SK-N-SH (cell line): ENCODE measurements around the gene MAP3K7.

Source experiments
- EP300 ChIP-seq, 2 experiments: IDR thresholded peaks; 2 replicates each; pipeline versions ENCODE4 v1.4.0 to v1.6.1; 2012; ENCODE audit warnings: borderline replicate concordance in 1 of 2, low read depth in 1 of 2, low read length in 1 of 2
- GABPA ChIP-seq: IDR thresholded peaks from 2 replicates; pipeline ENCODE4 v1.4.0; 2012; ENCODE audit warnings: low read depth, mild to moderate bottlenecking
- MXI1 ChIP-seq: IDR thresholded peaks from 2 replicates; pipeline ENCODE4 v1.6.1; 2012; ENCODE audit warnings: mild to moderate bottlenecking, low read depth, low read length, improper control_type of control experiment
- POLR2AphosphoS5 ChIP-seq: IDR thresholded peaks from 2 replicates; pipeline ENCODE4 v1.6.1; 2012; ENCODE audit warnings: low read depth, low read length
- RFX5 ChIP-seq: IDR thresholded peaks from 2 replicates; pipeline ENCODE4 v1.6.1; 2012; ENCODE audit warnings: mild to moderate bottlenecking, improper control_type of control experiment, low read length
- SIN3A ChIP-seq: IDR thresholded peaks from 2 replicates; pipeline ENCODE4 v1.6.1; 2012; ENCODE audit warnings: low read depth, mild to moderate bottlenecking, low read length, moderate library complexity, borderline replicate concordance
- TAF1 ChIP-seq: IDR thresholded peaks from 2 replicates; pipeline ENCODE4 v1.6.1; 2012; ENCODE audit warnings: low read depth, mild to moderate bottlenecking, low read length, moderate library complexity, borderline replicate concordance
- TCF12 ChIP-seq: IDR thresholded peaks from 2 replicates; pipeline ENCODE4 v1.4.0; 2012
- TF ChIP-seq, protein P1 (sequence below): IDR thresholded peaks from 2 replicates; pipeline ENCODE4 v1.6.1; 2012; ENCODE audit warnings: mild to moderate bottlenecking, low read depth, low read length, moderate library complexity
- TF ChIP-seq, protein P2 (sequence below): fragments of 200-600 bp; sonication (generic); IDR thresholded peaks from 2 replicates; pipeline ENCODE4 v1.6.1; 2017; ENCODE audit warnings: antibody characterized with exemption, mild to moderate bottlenecking, moderate library complexity
- TF ChIP-seq, protein P3 (sequence below): IDR thresholded peaks from 2 replicates; pipeline ENCODE4 v1.4.0; 2012; ENCODE audit warnings: low read depth
- TF ChIP-seq, protein P4 (sequence below): IDR thresholded peaks from 2 replicates; pipeline ENCODE4; 2012

DNA sequence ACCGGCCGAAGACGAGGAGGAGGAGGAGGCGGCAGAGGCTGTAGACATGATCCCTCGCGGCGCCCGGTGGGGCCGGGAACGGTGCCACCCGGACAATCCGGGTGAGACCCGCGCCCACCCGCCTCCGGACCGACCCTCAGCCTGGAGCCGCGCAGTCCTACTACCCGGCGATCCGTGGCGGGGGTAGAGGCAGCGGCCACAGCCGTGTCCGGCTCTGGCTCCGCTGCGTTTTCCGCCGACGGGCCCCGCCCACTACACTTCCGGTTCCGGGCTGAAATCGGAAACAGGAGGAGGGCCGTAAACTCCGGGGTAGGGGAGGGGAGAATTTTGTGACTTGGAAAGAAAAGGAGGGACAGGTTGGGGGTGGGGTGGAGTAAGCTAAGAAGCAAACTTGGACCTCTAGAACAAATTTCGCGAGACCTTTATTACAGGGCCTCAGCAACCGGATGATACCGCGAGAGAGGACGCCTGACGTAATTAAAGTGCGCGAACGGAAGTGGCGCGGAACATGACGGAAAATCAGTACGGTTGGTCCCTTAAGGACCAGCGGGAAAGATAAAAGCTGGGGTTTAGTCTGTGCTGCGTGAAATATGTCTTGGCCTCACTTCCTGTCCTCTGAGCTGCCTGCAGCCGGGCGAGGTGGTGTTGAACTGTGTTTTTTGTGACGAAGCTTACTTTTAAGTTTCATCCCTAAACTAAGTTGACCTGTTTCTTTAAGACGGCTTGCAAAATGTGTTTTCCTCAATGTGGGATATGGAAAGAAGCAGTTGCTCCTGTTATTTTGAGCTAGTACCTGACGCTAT is at the start of gene MAP3K7:
- TF ChIP-seq, protein P1, sequence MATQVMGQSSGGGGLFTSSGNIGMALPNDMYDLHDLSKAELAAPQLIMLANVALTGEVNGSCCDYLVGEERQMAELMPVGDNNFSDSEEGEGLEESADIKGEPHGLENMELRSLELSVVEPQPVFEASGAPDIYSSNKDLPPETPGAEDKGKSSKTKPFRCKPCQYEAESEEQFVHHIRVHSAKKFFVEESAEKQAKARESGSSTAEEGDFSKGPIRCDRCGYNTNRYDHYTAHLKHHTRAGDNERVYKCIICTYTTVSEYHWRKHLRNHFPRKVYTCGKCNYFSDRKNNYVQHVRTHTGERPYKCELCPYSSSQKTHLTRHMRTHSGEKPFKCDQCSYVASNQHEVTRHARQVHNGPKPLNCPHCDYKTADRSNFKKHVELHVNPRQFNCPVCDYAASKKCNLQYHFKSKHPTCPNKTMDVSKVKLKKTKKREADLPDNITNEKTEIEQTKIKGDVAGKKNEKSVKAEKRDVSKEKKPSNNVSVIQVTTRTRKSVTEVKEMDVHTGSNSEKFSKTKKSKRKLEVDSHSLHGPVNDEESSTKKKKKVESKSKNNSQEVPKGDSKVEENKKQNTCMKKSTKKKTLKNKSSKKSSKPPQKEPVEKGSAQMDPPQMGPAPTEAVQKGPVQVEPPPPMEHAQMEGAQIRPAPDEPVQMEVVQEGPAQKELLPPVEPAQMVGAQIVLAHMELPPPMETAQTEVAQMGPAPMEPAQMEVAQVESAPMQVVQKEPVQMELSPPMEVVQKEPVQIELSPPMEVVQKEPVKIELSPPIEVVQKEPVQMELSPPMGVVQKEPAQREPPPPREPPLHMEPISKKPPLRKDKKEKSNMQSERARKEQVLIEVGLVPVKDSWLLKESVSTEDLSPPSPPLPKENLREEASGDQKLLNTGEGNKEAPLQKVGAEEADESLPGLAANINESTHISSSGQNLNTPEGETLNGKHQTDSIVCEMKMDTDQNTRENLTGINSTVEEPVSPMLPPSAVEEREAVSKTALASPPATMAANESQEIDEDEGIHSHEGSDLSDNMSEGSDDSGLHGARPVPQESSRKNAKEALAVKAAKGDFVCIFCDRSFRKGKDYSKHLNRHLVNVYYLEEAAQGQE = no peak
- TF ChIP-seq TCF12 (peak; percentile 14; the same call in 1 of the 2 replicates), EP300 (IDR thresholded peaks at IDR 0.05; ENCODE audit: borderline replicate concordance in 1 of 2, low read depth in 1 of 2, low read length in 1 of 2) (no peak), SIN3A (peak; percentile 92), TAF1 (peak; percentile 84), POLR2AphosphoS5 (peak; percentile 81), MXI1 (peak; percentile 97), GABPA (peak; percentile 88), RFX5 (no peak)
- TF ChIP-seq, protein P2, sequence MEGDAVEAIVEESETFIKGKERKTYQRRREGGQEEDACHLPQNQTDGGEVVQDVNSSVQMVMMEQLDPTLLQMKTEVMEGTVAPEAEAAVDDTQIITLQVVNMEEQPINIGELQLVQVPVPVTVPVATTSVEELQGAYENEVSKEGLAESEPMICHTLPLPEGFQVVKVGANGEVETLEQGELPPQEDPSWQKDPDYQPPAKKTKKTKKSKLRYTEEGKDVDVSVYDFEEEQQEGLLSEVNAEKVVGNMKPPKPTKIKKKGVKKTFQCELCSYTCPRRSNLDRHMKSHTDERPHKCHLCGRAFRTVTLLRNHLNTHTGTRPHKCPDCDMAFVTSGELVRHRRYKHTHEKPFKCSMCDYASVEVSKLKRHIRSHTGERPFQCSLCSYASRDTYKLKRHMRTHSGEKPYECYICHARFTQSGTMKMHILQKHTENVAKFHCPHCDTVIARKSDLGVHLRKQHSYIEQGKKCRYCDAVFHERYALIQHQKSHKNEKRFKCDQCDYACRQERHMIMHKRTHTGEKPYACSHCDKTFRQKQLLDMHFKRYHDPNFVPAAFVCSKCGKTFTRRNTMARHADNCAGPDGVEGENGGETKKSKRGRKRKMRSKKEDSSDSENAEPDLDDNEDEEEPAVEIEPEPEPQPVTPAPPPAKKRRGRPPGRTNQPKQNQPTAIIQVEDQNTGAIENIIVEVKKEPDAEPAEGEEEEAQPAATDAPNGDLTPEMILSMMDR = no peak
- TF ChIP-seq, protein P3, sequence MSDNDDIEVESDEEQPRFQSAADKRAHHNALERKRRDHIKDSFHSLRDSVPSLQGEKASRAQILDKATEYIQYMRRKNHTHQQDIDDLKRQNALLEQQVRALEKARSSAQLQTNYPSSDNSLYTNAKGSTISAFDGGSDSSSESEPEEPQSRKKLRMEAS = peak; percentile 99
- TF ChIP-seq, protein P4, sequence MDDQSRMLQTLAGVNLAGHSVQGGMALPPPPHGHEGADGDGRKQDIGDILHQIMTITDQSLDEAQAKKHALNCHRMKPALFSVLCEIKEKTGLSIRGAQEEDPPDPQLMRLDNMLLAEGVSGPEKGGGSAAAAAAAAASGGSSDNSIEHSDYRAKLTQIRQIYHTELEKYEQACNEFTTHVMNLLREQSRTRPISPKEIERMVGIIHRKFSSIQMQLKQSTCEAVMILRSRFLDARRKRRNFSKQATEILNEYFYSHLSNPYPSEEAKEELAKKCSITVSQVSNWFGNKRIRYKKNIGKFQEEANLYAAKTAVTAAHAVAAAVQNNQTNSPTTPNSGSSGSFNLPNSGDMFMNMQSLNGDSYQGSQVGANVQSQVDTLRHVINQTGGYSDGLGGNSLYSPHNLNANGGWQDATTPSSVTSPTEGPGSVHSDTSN = no peak
